Peyer's patch (tissue), 4 donors: ENCODE results near the gene TCF7L2.

Experiments
- CTCF ChIP-seq, 6 experiments: fragments of 450-650 bp in 4 of 6; fragments of 200-600 bp in 2 of 6; sonication (generic) in 1 of 6; IDR thresholded peaks; one replicate each; pipeline ENCODE4 v1.5.1; 2017 to 2019; ENCODE audit warnings: antibody characterized with exemption in 6 of 6, mild to moderate bottlenecking in 3 of 6, moderate library complexity in 1 of 6
- POLR2A ChIP-seq, 2 donors: fragments of 450-650 bp; IDR thresholded peaks; one replicate each; pipeline ENCODE4 v1.5.1; 2017; ENCODE audit warnings: antibody characterized with exemption in 2 of 2, mild to moderate bottlenecking in 2 of 2, moderate library complexity in 2 of 2

GRCh38 chr10:113142601-113143362 is 192.7 kb downstream of the TCF7L2 start:
- TF ChIP-seq CTCF (IDR thresholded peaks at IDR 0.05): no peak
- no peak for TF ChIP-seq POLR2A (IDR thresholded peaks at IDR 0.05)
